K562 (cell line): ENCODE data around the gene NUP98. TPM values are rescaled to one million over a fixed set of nuclear protein-coding genes. Genes with fewer than 3 reads are reported as not detected.

Experiments
- CBFA2T3 ChIP-seq: fragments of 450-650 bp; IDR thresholded peaks from 2 replicates; pipeline ENCODE4 v1.6.1; 2017
- CHD7 ChIP-seq: fragments of 200-600 bp; sonication (generic); IDR thresholded peaks from one replicate; pipeline ENCODE4 v1.6.1; 2012; ENCODE audit warnings: mild to moderate bottlenecking, low read depth, low read length, inconsistent platforms
- EHMT2 ChIP-seq: fragments of 450-650 bp; IDR thresholded peaks from 2 replicates; pipeline ENCODE4 v1.6.1; 2018; ENCODE audit warnings: antibody characterized with exemption
- ELF2 ChIP-seq: fragments of 250-450 bp; sonication (Bioruptor Pico); IDR thresholded peaks from 2 replicates; pipeline ENCODE4 v1.5.0; 2021; ENCODE audit warnings: mild to moderate bottlenecking
- IFI16 ChIP-seq: fragments of 250-450 bp; sonication (Bioruptor Pico); IDR thresholded peaks from 2 replicates; pipeline ENCODE4 v2.1.2; 2022; ENCODE audit warnings: mild to moderate bottlenecking, inconsistent platforms
- TEAD4 ChIP-seq, 2 experiments: sonication (generic) in 1 of 2; formaldehyde crosslinking in 1 of 2; IDR thresholded peaks; 2 replicates each; pipeline versions ENCODE4 v1.6.1 to v1.8.0; 2012 to 2022; ENCODE audit warnings: borderline replicate concordance in 1 of 2, inconsistent platforms in 1 of 2, low read length in 1 of 2, mild to moderate bottlenecking in 1 of 2, missing genetic modification reagents in 1 of 2
- ZNF212 ChIP-seq: fragments of 450-650 bp; formaldehyde crosslinking; IDR thresholded peaks from 2 replicates; pipeline ENCODE4 v1.4.0; 2020; ENCODE audit warnings: mild to moderate bottlenecking
- ZZZ3 ChIP-seq: fragments of 450-650 bp; IDR thresholded peaks from 2 replicates; pipeline ENCODE4 v1.6.1; 2016; ENCODE audit warnings: antibody characterized with exemption, mild to moderate bottlenecking, moderate library complexity
- polyA plus RNA-seq, 8 experiments: library from polyadenylated mRNA; depleted of rRNA in 4 of 8; stranded (reverse) in 5 of 8; unstranded in 3 of 8; fragments of >200 nt; fragmentation: Nextera tagmentation in 2 of 8; fragmentation: Illumina TruSeq in 1 of 8; extraction: Ambion mirVana in 2 of 8; extraction: Trizol in 1 of 8; gene quantifications; 2 replicates each; pipeline versions ENCODE4 v1.2.1 to v1.2.3, GENCODE V29; 2011 to 2014; ENCODE audit warnings: inconsistent platforms in 1 of 8, missing spikeins in 1 of 8
- total RNA-seq, 7 experiments: library from RNA; depleted of rRNA in 6 of 7; stranded (reverse); fragments of >200 nt in 6 of 7; fragmentation: Illumina TruSeq in 2 of 7; extraction: Trizol in 2 of 7; gene quantifications; 2 replicates each; pipeline versions ENCODE4 v1.2.1 to v1.2.3, GENCODE V29; 2011 to 2021; ENCODE audit warnings: low replicate concordance in 1 of 7
- TF ChIP-seq, protein P1 (sequence below): fragments of 450-650 bp; IDR thresholded peaks from 2 replicates; pipeline ENCODE4 v1.6.1; 2018; ENCODE audit not compliant: partially characterized antibody
- TF ChIP-seq, protein P2 (sequence below): sonication (generic); formaldehyde crosslinking; IDR thresholded peaks from 2 replicates; pipeline ENCODE4 v1.8.0; 2022; ENCODE audit warnings: mild to moderate bottlenecking, missing genetic modification reagents

Gene NUP98
- total and polyA plus RNA-seq, 9 of the 15 experiments (the other 6 are each of a cell fraction or from before 2014, with no cell fraction given): 45.1 to 196 (median 130) TPM

- TF ChIP-seq CHD7 (no peak), ELF2 (CRISPR knock-in tag) (no peak), EHMT2 (peak; percentile 59), CBFA2T3 (peak; percentile 83), IFI16 (CRISPR knock-in tag) (no peak), TEAD4 (IDR thresholded peaks at IDR 0.05; ENCODE audit: low read length) (peak; percentile 69), TEAD4 (CRISPR knock-in tag; IDR thresholded peaks at IDR 0.05; ENCODE audit: borderline replicate concordance) (no peak), ZNF212 (CRISPR knock-in tag) (no peak), ZZZ3 (no peak)
- TF ChIP-seq, protein P1, sequence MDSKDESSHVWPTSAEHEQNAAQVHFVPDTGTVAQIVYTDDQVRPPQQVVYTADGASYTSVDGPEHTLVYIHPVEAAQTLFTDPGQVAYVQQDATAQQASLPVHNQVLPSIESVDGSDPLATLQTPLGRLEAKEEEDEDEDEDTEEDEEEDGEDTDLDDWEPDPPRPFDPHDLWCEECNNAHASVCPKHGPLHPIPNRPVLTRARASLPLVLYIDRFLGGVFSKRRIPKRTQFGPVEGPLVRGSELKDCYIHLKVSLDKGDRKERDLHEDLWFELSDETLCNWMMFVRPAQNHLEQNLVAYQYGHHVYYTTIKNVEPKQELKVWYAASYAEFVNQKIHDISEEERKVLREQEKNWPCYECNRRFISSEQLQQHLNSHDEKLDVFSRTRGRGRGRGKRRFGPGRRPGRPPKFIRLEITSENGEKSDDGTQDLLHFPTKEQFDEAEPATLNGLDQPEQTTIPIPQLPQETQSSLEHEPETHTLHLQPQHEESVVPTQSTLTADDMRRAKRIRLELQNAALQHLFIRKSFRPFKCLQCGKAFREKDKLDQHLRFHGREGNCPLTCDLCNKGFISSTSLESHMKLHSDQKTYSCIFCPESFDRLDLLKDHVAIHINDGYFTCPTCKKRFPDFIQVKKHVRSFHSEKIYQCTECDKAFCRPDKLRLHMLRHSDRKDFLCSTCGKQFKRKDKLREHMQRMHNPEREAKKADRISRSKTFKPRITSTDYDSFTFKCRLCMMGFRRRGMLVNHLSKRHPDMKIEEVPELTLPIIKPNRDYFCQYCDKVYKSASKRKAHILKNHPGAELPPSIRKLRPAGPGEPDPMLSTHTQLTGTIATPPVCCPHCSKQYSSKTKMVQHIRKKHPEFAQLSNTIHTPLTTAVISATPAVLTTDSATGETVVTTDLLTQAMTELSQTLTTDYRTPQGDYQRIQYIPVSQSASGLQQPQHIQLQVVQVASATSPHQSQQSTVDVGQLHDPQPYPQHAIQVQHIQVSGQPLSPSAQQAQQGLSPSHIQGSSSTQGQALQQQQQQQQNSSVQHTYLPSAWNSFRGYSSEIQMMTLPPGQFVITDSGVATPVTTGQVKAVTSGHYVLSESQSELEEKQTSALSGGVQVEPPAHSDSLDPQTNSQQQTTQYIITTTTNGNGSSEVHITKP: peak; percentile 56
- TF ChIP-seq, protein P2, sequence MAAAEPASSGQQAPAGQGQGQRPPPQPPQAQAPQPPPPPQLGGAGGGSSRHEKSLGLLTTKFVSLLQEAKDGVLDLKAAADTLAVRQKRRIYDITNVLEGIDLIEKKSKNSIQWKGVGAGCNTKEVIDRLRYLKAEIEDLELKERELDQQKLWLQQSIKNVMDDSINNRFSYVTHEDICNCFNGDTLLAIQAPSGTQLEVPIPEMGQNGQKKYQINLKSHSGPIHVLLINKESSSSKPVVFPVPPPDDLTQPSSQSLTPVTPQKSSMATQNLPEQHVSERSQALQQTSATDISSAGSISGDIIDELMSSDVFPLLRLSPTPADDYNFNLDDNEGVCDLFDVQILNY (CRISPR knock-in tag): no peak
These were observed 37.5 kb upstream of the NUP98 start (continued) for GRCh38 chr11:3834664-3835461.
